NCI-H1436 (cell line): ENCODE data around the gene KCNA4.
"Not testable (repeated sequence)": the region's sequence is repeated elsewhere in the genome, so short reads cannot be mapped to it uniquely, and the experiment has no call there.

Experiments
- DNase-seq: peaks from one replicate; lab custom pipeline; 2025; lab: John Stamatoyannopoulos, UW

The KCNA4 gene

DNA sequence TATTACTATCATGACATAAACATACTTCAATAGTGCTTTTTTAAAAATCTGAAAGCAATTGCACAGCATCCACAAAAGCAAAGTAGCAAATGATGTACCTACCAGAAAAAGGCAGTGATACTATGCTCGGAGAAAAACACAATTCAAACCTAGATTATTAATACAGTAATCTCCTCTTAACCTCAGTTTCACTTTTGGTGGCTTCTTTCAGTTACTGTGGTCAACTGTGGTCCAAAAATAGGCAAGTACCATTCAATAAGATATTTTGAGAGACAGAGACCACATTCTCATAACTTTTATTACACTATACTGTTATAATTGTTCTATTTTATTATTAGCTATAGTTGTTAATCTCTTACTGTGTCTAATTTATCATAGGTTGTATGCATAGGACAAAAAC is 20.8 kb downstream of the KCNA4 start:
- no peak for DNase-seq

DNA sequence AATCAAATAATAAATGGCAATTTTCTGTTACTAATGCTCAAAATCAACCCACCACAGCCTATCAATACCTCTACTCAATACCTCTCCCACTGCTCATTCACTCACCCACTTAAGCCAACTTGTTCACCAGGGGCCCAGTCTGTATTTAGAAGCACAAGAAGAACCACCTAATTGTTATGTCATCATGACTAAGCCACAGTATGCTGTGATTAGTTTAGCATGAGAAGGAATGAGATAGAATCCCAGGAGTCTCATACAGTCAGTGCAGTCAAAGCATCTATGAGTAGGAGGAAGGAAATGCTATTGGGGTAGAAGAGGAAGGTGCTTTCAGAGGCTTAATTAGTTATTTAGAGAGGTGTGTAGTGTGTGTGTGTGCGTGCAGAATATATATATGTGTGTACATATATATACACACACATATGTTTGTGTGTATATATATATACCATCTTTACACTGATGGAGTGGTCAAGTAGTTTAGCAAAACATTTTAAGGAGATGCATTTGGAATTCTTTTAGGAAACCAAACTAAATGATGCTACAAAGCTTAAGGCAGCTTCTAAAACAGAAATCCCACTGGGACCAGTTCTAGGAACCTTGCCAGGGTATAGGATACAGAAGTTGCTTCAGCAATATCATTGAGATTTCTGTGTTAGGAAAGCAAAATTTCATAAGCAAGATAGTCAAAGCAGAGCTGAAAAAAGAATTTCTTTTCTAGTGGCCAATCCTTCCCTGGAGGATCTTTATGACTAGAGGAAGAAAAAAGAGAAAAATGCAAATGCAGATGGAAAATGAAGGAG is 27.5 kb downstream of the KCNA4 start:
- DNase-seq = no peak

DNA sequence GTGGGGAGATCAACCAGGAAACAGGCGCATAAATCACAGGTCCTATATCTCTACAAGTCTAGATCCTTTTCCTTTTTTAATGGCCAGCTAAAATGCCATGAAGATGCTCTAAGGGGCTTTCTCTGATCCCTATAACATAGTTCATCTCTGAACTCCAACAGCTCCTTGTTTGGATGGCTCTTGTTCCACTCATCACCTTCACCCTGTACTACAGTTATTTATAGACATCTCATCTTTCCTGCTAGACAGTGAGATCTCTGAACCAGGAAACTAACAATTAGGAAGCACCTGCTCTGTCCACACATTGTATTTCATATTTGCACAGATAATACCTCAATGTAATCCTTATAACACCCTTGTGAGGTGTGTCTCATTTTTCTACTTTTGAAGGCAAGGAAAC is 31.6 kb downstream of the KCNA4 start:
- DNase-seq = no peak

DNA sequence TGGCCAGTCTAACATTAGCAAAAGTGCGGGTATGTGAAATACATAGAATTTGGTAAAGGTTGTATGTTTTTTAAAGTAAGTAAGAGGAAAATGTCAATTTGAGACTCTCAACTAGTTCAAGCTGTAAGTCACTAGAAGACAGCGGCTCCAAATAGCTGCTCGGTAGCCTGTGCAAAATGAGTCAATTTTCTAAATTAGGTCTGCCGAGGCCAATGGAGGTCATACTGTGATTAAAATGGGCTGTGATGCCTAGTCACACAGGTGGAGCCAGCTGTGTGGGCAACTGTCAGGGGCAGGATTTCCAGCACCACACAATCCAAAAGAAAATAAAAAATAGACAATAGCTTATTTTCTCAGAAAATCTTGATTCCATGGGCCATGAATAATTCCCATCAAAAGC is 32.3 kb downstream of the KCNA4 start:
- no peak for DNase-seq

DNA sequence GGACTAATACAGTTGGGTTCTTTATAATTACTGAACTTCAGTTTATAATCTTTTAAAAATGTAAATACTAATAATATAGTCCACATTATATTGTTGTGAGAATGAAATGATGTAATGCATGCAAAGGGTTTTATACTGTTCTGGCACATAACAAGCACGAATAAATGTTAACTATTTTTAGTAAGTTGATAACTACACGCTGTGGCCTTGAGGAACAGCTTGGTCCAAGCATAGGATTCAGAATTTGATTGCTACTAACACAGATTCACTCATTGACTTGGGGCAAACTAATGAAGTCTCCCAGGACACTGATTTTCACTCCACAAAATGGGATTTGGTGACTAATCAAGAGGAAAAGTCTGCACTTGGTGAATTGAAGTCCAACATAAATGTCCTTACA is 38.3 kb downstream of the KCNA4 start:
- no peak for DNase-seq

DNA sequence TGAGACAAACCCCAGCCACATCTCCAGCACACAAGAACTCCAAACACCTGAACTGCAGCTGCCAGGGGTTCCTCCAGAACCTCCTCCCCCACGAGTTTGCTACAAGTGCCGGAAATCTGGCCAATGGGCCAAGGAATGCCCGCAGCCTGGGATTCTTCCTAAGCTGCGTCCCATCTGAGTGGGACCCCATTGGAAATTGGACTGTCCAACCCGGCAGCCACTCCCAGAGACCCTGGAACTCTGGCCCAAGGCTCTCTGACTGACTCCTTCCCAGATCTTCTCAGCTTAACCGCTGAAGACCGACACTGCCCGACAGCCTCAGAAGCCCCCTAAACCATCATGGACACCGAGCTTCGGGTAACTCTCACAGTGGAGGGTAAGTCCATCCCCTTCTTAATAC is 41.2 kb downstream of the KCNA4 start:
- not testable (repeated sequence) for DNase-seq

DNA sequence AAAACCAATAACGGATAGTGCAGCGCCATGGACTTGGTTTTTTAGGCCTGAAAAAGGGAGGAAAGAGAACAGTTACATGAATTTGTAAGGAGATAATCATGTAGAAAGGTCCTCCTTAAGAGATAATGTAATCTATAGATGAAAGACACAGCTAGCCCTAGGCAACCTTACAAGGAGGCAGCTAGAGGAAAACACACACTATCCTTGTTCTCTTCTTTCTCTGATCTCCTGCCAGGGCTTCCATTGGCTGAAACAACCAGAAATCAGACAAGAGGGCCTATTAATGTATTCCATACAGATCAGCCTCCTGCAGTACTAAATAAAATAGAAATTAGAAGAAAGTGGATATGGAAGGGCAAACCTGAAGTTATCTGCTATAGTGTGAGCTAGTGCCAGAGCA is 53.0 kb downstream of the KCNA4 start:
- DNase-seq = no peak

DNA sequence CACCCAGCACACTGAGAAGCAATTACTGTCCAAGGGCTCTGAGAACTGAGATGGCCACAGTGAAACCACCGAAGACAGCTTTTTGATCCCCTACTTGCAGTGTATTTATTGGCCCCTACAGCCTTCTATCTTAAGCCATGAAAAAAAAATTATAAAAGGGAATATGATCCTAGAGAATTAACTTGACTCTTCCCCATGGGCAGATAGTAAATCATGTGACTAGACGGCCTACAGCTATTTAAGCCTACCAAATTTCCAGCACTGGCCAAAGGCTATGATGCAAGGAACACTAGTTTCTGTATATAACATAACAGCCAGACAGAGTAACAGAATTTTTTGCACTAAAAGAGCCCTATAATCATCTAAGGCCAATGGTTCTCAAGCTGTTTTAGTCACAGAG is 53.8 kb downstream of the KCNA4 start:
- DNase-seq = no peak

DNA sequence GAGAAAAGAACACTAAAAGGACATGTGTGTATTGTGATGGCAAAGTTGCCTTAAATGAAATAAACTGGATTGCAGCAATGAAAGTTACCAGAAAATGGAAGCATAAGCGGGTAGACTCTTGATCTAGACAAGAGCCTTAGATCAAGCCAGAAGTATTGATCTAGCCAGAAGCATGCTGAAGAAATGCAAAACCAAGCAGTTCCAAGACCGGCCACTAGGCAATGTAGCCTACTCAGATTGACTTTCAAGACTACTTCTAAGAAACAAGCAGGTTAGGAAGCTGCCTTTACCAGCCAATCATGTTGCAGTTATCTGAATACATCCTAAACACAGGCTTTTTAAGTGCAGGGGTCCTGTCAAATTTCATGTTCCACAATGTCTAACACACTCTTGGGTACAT is 54.6 kb downstream of the KCNA4 start:
- DNase-seq = no peak
